ENCODE measurements around the gene PAK3.

- TF ChIP-seq, protein P1, sequence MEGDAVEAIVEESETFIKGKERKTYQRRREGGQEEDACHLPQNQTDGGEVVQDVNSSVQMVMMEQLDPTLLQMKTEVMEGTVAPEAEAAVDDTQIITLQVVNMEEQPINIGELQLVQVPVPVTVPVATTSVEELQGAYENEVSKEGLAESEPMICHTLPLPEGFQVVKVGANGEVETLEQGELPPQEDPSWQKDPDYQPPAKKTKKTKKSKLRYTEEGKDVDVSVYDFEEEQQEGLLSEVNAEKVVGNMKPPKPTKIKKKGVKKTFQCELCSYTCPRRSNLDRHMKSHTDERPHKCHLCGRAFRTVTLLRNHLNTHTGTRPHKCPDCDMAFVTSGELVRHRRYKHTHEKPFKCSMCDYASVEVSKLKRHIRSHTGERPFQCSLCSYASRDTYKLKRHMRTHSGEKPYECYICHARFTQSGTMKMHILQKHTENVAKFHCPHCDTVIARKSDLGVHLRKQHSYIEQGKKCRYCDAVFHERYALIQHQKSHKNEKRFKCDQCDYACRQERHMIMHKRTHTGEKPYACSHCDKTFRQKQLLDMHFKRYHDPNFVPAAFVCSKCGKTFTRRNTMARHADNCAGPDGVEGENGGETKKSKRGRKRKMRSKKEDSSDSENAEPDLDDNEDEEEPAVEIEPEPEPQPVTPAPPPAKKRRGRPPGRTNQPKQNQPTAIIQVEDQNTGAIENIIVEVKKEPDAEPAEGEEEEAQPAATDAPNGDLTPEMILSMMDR (IDR thresholded peaks at IDR 0.05; ENCODE audit: low read depth, low read length, poor library complexity, severe bottlenecking) = no peak
- no peak for TF ChIP-seq EZH2phosphoT487 (IDR thresholded peaks at IDR 0.05; ENCODE audit: borderline replicate concordance, low read length)
Observed at GRCh38 chrX:111268506-111268905, 172.5 kb downstream of the PAK3 start.

Measured in DOHH2 (cell line).